T-helper 9 cell (primary cell): Measurements from ENCODE around the gene SPOCK3.
"Not testable (repeated sequence)": the region's sequence is repeated elsewhere in the genome, so short reads cannot be mapped to it uniquely, and the experiment has no call there.

Experiments
- DNase-seq: peaks from one replicate; pipeline ENCODE4 v3.0.0-alpha.2; 2020

SPOCK3 gene

GRCh38 chr4:166798126-166798525 is 436.2 kb downstream of the SPOCK3 start:
- DNase-seq: no peak

- no peak for DNase-seq
These were observed 456.5 kb downstream of the SPOCK3 start for GRCh38 chr4:166777760-166778159.

- no peak for DNase-seq
These were observed 471.3 kb downstream of the SPOCK3 start for GRCh38 chr4:166763018-166763417.

GRCh38 chr4:166741742-166742141 is 492.6 kb downstream of the SPOCK3 start:
- DNase-seq: no peak

GRCh38 chr4:166739215-166739614 is 495.1 kb downstream of the SPOCK3 start:
- DNase-seq: not testable (repeated sequence)

- DNase-seq: no peak
These were observed 496.9 kb downstream of the SPOCK3 start for GRCh38 chr4:166737430-166737829.

GRCh38 chr4:166735553-166735952 is 498.7 kb downstream of the SPOCK3 start:
- DNase-seq: no peak

- DNase-seq: no peak
These were observed 499.5 kb downstream of the SPOCK3 start for GRCh38 chr4:166734797-166735196.

GRCh38 chr4:166733686-166734085 is 500.6 kb downstream of the SPOCK3 start:
- DNase-seq: no peak

GRCh38 chr4:166726832-166727231 is 507.5 kb downstream of the SPOCK3 start:
- DNase-seq: no peak

GRCh38 chr4:166724369-166724768 is 509.9 kb downstream of the SPOCK3 start:
- DNase-seq: no peak

GRCh38 chr4:166723532-166724140 is 510.7 kb downstream of the SPOCK3 start:
- DNase-seq: no peak

GRCh38 chr4:166715748-166716713 is 518.3 kb downstream of the SPOCK3 start:
- DNase-seq: not testable (repeated sequence)

GRCh38 chr4:166700592-166700991 is 533.7 kb downstream of the SPOCK3 start:
- DNase-seq: no peak

GRCh38 chr4:166688835-166689234 is 545.5 kb downstream of the SPOCK3 start:
- DNase-seq: no peak

GRCh38 chr4:166687828-166688227 is 546.5 kb downstream of the SPOCK3 start:
- DNase-seq: no peak
